Posterior vena cava (tissue), 2 donors: ENCODE results near the gene PER1. TPM values are rescaled to one million over a fixed set of nuclear protein-coding genes. Genes with fewer than 3 reads are reported as not detected.
A peak's percentile ranks its signal among the peaks of the same experiment; 100 is the strongest.

ENCODE experiments used
- DNase-seq: peaks from one replicate; pipeline ENCODE4 v3.0.0-alpha.2; 2020; ENCODE audit warnings: low spot score
- intact Hi-C, 2 donors: fragments of 100-400 bp; cut with DNase I; formaldehyde crosslinking; loops; one replicate each; pipeline versions ENCODE4 v1.14.1 to v1.14.2; 2022 to 2023
- long read RNA-seq, 2 donors: library from polyadenylated mRNA; unstranded; transcript quantifications; one replicate each; pipeline ENCODE4 v2.0.0, GENCODE V29; 2020 to 2021
- total RNA-seq, 2 donors: library from RNA; stranded (reverse); fragmentation: NEBNext Ultra II Directional; extraction: Animal tissue kit (Norgen Biotek cat#: 25700); gene quantifications; one replicate each; pipeline ENCODE4 v1.2.1, GENCODE V29; 2021
- donor health status: DM: yes; HTN: yes; CAD: no.
- donor health status: DM: yes; HTN: yes; CAD: no.

PER1 gene, protein sequence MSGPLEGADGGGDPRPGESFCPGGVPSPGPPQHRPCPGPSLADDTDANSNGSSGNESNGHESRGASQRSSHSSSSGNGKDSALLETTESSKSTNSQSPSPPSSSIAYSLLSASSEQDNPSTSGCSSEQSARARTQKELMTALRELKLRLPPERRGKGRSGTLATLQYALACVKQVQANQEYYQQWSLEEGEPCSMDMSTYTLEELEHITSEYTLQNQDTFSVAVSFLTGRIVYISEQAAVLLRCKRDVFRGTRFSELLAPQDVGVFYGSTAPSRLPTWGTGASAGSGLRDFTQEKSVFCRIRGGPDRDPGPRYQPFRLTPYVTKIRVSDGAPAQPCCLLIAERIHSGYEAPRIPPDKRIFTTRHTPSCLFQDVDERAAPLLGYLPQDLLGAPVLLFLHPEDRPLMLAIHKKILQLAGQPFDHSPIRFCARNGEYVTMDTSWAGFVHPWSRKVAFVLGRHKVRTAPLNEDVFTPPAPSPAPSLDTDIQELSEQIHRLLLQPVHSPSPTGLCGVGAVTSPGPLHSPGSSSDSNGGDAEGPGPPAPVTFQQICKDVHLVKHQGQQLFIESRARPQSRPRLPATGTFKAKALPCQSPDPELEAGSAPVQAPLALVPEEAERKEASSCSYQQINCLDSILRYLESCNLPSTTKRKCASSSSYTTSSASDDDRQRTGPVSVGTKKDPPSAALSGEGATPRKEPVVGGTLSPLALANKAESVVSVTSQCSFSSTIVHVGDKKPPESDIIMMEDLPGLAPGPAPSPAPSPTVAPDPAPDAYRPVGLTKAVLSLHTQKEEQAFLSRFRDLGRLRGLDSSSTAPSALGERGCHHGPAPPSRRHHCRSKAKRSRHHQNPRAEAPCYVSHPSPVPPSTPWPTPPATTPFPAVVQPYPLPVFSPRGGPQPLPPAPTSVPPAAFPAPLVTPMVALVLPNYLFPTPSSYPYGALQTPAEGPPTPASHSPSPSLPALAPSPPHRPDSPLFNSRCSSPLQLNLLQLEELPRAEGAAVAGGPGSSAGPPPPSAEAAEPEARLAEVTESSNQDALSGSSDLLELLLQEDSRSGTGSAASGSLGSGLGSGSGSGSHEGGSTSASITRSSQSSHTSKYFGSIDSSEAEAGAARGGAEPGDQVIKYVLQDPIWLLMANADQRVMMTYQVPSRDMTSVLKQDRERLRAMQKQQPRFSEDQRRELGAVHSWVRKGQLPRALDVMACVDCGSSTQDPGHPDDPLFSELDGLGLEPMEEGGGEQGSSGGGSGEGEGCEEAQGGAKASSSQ (N-terminal part only)
- 100 to 1,000 TPM; 203 to 206 TPM for total RNA-seq
- long read RNA-seq, donor 1, partial matches to known transcripts = 44 of 60 reads
- long read RNA-seq, donor 1, other reads (novel, unspliced or antisense) = 13 of 60 reads
- long read RNA-seq, donor 2, partial matches to known transcripts = 82 of 91 reads
- long read RNA-seq, donor 2, other reads (novel, unspliced or antisense) = 4 of 91 reads

GRCh38 chr17:8152112-8152775 is at the start of gene PER1:
Gene PER1 (minus strand): TSS chr17:8152404. CDS start chr17:8150706, 1,698 bp downstream.
- DNase-seq = peak; percentile 99
- intact Hi-C loops = no loop called here

GRCh38 chr17:8192070-8192815 is 40.0 kb upstream of the PER1 start:
- no peak for DNase-seq
- intact Hi-C loops = no loop called here

- intact Hi-C loops = no loop called here
- no peak for DNase-seq
Observed at GRCh38 chr17:8190506-8190905, 38.3 kb upstream of the PER1 start.

GRCh38 chr17:8189711-8190477 is 37.7 kb upstream of the PER1 start, which contains the start of gene BORCS6:
Gene BORCS6 (minus strand): TSS chr17:8190180. CDS start chr17:8190140, 40 bp downstream.
- intact Hi-C loops = loop anchor here (5.0 kb wide), 3 partner anchors 32 to 97 kb away; partner anchors contain the start of genes HES7 (in 1 of the 2) and RANGRF (in 1 of the 2)
- DNase-seq = peak; percentile 99

DNA sequence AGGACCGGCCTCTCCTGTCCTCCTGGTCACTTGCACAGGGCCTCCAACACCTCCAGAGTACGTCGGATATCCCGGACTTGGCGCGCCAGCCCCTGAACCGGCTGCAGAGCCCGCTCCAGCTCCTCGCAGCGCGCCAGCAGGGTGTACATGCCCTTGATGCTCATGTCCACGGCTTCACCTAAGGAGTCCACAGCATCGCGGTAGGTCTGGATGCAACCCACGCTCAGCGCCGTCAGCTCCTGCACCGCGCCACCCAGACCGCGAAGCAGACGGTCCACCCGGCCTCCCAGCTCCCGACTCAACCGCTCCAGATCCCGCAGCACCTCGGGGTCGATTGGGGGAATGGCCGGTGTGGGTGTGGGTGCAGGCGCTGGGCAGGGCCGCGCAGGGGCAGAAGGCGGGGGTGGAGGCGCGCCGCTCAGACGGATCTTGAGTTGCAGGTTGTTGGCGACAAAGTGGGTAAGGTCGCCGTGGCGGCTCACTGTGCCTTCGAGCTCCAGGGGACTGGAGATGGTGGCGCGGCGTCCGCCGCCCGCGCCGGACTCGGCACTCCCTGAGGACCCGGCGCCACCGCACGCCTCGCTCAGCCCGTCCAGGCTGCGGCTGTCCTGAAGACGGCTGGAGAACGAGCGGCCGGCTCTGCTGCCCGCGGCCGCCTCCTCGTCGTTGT is 37.0 kb upstream of the PER1 start:
- peak; percentile 85 for DNase-seq
- intact Hi-C loops = loop anchor here (5.0 kb wide), 3 partner anchors 33 to 98 kb away; partner anchors contain the start of genes HES7 (in 1 of the 2) and RANGRF (in 1 of the 2)

DNA sequence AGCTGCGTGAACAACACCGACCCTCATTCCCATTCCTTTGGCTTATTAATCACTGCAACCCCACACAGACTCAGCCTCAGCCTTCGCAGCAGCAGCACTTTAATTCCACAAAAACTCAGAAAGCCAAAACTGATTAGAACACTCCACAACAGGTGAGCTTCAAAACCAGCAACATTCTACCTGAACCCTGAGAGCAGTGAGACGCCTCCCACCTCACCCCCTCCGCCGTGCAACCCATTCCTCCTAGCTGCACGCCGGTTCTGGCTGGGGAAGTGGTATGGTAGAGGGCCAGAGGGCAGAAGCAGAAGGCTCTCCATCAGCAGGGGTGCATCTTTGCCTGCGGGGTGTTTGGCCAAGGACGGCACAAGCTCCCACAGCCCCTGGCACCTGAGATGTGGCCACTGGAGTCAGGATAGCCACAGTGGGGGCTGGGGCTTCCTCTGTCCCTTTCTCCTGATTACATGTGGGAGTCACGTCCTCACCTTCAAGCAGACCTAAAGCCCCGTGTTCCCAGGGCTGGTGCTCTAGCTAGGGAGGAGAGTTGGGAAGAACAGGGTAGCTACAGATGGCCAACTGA is 36.1 kb upstream of the PER1 start:
- intact Hi-C loops = loop anchor here (5.0 kb wide), 3 partner anchors 34 to 99 kb away; partner anchors contain the start of genes HES7 (in 1 of the 2) and RANGRF (in 1 of the 2)
- DNase-seq = no peak

DNA sequence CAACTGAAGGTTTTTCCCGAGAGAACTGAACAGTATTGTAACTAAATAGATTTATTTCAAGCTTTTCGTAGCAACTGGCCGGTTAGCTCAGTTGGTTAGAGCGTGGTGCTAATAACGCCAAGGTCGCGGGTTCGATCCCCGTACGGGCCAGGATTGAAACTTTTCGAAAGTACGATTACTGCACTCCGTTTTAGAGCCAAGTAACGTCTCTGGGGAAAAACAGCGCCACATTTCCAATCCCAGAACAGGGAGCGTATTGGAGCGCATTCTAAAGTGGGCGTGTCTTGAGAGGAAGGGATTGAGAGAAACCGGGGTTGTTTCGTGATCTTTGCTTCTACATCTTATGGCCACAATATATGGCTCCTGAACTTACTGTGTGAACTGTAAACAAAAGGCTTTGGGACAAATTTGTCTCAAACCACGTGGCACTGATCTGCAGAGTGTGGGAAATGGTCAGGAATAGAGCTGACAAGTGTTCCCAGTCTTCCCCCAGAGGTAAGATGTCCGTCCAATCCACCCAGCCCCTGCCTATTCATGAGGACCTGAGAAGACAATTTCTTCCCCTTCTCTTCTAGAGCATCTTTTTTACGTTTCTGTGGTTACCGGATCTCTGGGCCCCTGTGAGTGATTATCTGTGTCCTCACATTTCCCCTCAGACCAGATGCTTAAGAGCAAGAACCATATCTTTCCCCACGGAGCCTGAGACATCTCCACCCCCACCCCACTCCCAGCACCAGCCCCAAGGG is 35.5 kb upstream of the PER1 start:
- intact Hi-C loops = loop anchor here (5.0 kb wide), 3 partner anchors 35 to 100 kb away; partner anchors contain the start of genes HES7 (in 1 of the 2) and RANGRF (in 1 of the 2)
- peak; percentile 97 for DNase-seq

GRCh38 chr17:8186787-8187516 is 34.7 kb upstream of the PER1 start:
- peak; percentile 97 for DNase-seq
- intact Hi-C loops = loop anchor here (5.0 kb wide), 3 partner anchors 35 to 100 kb away; partner anchors contain the start of genes HES7 (in 1 of the 2) and RANGRF (in 1 of the 2)

DNA sequence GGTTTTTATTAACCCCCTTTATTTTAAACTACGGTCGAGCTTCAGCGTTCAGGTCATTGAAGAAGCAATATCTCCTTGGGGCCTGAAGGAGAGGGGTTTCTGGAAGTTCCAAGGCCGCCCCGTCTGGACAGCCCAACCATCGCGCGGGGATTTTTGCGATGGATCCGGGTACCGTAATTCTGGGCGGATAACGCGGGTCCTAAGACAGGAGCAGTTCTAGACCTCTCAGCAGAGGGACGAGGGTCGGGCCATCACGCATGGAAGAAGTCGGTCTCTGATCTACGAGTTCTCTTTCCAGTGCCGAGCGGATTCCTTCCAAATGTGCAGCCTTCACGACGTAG is 34.2 kb upstream of the PER1 start:
- no peak for DNase-seq
- intact Hi-C loops = loop anchor here (5.0 kb wide), 3 partner anchors 36 to 101 kb away; partner anchors contain the start of genes HES7 (in 1 of the 2) and RANGRF (in 1 of the 2)

DNA sequence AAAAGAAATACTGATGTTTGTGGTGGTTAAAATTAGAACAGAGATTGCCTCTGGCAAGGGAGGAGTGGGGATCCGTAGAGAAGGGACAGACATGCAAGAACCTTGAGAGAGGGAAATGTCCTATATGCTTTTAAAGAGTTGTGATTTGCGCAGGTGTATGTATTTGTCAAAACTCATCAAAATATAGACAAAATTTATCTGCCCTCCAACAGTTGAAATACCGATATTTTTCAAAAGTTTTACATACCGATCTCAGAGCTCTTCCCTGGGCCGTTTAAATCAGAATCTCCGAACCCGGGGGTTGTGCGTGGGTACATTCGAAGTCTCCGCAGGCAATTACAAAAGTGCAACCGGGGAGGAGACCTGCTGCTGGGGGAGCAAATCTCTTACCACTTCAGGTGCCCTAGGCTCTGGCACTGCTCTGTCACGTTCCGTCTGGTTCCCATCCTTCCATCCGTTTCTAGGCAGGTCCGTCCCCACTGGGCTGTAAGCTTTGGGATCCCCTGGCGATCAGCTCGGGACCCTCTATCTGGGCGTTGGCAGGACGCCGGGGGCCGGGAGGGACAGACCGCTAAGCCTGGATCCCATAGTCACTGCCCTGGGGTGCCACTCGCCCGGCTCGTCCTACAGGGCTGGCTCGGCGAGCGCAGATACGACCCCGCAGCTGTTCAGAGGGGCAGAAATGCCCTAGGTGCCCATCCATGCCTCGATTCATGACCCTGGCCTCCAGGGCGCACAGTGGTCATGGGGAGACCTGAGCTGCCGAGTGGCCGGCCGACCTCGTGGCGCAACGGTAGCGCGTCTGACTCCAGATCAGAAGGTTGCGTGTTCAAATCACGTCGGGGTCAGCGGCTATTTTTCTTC is 33.6 kb upstream of the PER1 start:
- peak; percentile 96 for DNase-seq
- intact Hi-C loops = loop anchor here (5.0 kb wide), 3 partner anchors 36 to 101 kb away; partner anchors contain the start of genes HES7 (in 1 of the 2) and RANGRF (in 1 of the 2)

- intact Hi-C loops = no loop called here
- DNase-seq = no peak
Observed at GRCh38 chr17:8176998-8177731, 25.0 kb upstream of the PER1 start.

DNA sequence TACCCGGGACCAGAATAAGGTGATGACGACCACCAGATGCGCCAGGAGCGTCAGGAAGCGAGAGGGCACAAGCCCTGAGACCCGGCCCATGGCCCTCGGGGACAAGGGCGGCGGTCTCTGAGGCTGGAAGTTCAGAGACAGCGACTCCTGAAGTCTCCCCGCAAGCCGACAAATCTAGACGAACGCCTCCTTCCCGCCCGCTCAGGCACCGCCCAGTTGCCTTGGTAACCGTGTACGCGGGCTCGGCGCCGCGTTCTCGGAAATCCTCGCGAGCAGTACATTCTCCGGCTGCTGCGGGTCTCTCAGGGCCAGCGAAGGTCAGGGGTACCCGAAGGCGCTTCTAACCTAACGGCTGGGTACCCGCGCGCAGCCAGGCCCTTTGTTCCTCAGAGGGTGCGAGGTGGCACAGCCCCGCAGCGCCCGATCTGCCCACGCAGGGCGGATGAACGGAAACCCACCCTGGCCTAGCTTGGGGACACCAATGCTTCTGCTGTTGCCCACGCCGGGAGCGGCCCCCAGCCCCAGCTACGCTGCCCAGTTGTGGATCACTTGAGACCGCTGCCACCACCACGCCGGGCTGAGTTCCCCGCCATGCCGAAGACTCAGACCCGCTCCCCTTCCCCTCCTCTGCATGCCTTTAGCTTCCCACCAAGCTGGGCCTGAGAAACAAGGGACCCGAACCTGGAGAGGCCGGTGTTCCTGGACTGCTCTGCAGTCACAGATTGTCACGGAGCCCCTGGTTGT is 24.2 kb upstream of the PER1 start, which contains the start of gene TMEM107:
Gene TMEM107, minus strand, starts transcription at position 184 of the 744 bp plus-strand sequence. Its CDS starts 94 bp downstream, at position 90.
- intact Hi-C loops = no loop called here
- peak; percentile 97 for DNase-seq
